HL-60 (cell line): Measurements from ENCODE around the gene MAP4.

Source experiments
- POLR2AphosphoS5 ChIP-seq: IDR thresholded peaks from 2 replicates; pipeline ENCODE4 v1.6.1; 2012; ENCODE audit warnings: low read depth
- TF ChIP-seq, protein P1 (sequence below): IDR thresholded peaks from one replicate; pipeline ENCODE4 v1.5.1; 2011; ENCODE audit warnings: low read length, control low read depth, inconsistent platforms; ENCODE audit not compliant: insufficient read depth

GRCh38 chr3:47910233-47910632, 106.0 kb downstream of the MAP4 start:
- TF ChIP-seq, protein P1, sequence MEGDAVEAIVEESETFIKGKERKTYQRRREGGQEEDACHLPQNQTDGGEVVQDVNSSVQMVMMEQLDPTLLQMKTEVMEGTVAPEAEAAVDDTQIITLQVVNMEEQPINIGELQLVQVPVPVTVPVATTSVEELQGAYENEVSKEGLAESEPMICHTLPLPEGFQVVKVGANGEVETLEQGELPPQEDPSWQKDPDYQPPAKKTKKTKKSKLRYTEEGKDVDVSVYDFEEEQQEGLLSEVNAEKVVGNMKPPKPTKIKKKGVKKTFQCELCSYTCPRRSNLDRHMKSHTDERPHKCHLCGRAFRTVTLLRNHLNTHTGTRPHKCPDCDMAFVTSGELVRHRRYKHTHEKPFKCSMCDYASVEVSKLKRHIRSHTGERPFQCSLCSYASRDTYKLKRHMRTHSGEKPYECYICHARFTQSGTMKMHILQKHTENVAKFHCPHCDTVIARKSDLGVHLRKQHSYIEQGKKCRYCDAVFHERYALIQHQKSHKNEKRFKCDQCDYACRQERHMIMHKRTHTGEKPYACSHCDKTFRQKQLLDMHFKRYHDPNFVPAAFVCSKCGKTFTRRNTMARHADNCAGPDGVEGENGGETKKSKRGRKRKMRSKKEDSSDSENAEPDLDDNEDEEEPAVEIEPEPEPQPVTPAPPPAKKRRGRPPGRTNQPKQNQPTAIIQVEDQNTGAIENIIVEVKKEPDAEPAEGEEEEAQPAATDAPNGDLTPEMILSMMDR = no peak
- no peak for TF ChIP-seq POLR2AphosphoS5
